Nephron progenitor cell (in vitro differentiated cells): ENCODE results near the gene KIAA0232.
A peak's percentile ranks its signal among the peaks of the same experiment; 100 is the strongest.

ENCODE experiments used
- DNase-seq: peaks from one replicate; pipeline ENCODE4 v3.0.0; 2021
- H3K27ac Mint-ChIP-seq: 2 replicates; pipeline ENCODE4 v1.8.0; 2021; ENCODE audit warnings: mild to moderate bottlenecking, moderate library complexity, mixed read lengths
- H3K27me3 Mint-ChIP-seq: 2 replicates; pipeline ENCODE4 v1.8.0; 2021; ENCODE audit warnings: mild to moderate bottlenecking, low read depth, mixed read lengths; ENCODE audit not compliant: poor library complexity
- H3K36me3 Mint-ChIP-seq: 2 replicates; pipeline ENCODE4 v1.8.0; 2021; ENCODE audit warnings: low read depth, mixed read lengths
- H3K4me1 Mint-ChIP-seq: 2 replicates; pipeline ENCODE4 v1.8.0; 2021; ENCODE audit warnings: mixed read lengths
- H3K4me3 Mint-ChIP-seq: 2 replicates; pipeline ENCODE4 v1.8.0; 2021; ENCODE audit warnings: mild to moderate bottlenecking, moderate library complexity, mixed read lengths
- H3K9me3 Mint-ChIP-seq: 2 replicates; pipeline ENCODE4 v1.8.0; 2021; ENCODE audit warnings: mild to moderate bottlenecking, moderate library complexity, mixed read lengths
- TF ChIP-seq, protein P1 (sequence below): fragments of 200-600 bp; sonication (generic); IDR thresholded peaks from 2 replicates; pipeline ENCODE4 v1.5.0; 2021; ENCODE audit warnings: antibody characterized with exemption

The KIAA0232 gene

GRCh38 chr4:6885953-6886557 lies 103.5 kb downstream of the KIAA0232 start:
- Mint-ChIP-seq H3K36me3 (peaks cover 38% of the 10 kb centered on the region), H3K4me1 (peaks cover 43% of the 10 kb centered on the region)

DNA sequence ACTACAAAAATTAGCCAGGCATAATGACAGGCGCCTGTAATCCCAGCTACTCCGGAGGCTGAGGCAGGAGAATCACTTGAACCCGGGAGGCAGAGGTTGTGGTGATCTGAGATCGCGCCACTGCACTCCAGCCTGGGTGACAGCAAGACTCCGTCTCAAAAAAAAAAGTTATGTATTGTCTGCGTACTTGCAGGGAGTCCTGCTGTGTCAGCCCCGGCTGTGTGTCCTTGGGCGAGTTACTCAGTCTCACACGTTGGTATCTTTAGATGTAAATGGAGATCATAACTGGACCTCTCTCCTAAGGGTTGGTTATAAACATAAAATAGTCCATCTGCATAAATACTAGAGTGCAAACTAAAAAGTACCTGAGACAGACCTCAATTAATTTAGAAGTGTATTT lies 104.4 kb downstream of the KIAA0232 start:
- Mint-ChIP-seq H3K27ac (no peak overlapping the region), H3K4me3 (no peak overlapping the region), H3K4me1 (peaks cover 47% of the 10 kb centered on the region), H3K36me3 (peaks cover 34% of the 10 kb centered on the region), H3K27me3 (peaks cover 5% of the 10 kb centered on the region), H3K9me3 (peaks cover 24% of the 10 kb centered on the region)
- TF ChIP-seq, protein P1, sequence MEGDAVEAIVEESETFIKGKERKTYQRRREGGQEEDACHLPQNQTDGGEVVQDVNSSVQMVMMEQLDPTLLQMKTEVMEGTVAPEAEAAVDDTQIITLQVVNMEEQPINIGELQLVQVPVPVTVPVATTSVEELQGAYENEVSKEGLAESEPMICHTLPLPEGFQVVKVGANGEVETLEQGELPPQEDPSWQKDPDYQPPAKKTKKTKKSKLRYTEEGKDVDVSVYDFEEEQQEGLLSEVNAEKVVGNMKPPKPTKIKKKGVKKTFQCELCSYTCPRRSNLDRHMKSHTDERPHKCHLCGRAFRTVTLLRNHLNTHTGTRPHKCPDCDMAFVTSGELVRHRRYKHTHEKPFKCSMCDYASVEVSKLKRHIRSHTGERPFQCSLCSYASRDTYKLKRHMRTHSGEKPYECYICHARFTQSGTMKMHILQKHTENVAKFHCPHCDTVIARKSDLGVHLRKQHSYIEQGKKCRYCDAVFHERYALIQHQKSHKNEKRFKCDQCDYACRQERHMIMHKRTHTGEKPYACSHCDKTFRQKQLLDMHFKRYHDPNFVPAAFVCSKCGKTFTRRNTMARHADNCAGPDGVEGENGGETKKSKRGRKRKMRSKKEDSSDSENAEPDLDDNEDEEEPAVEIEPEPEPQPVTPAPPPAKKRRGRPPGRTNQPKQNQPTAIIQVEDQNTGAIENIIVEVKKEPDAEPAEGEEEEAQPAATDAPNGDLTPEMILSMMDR: no peak
- DNase-seq: no peak

More at GRCh38 chr4:6885953-6886557, 103.5 kb downstream of the KIAA0232 start:
- TF ChIP-seq, protein P1: no peak
- H3K4me3 Mint-ChIP-seq: no peak overlapping the region
- peaks cover 16% of the 10 kb centered on the region for H3K9me3 Mint-ChIP-seq
- H3K27me3 Mint-ChIP-seq: peaks cover 5% of the 10 kb centered on the region
- no peak for DNase-seq
- H3K27ac Mint-ChIP-seq: peak overlapping the region; percentile 84

- Mint-ChIP-seq H3K27ac (no peak overlapping the region), H3K4me3 (no peak overlapping the region), H3K36me3 (peaks cover 27% of the 10 kb centered on the region), H3K27me3 (peaks cover 5% of the 10 kb centered on the region), H3K4me1 (peaks cover 56% of the 10 kb centered on the region), H3K9me3 (peaks cover 26% of the 10 kb centered on the region)
- DNase-seq: peak; percentile 73
- TF ChIP-seq, protein P1: no peak
These were observed 105.3 kb downstream of the KIAA0232 start for GRCh38 chr4:6887591-6888371.

DNA sequence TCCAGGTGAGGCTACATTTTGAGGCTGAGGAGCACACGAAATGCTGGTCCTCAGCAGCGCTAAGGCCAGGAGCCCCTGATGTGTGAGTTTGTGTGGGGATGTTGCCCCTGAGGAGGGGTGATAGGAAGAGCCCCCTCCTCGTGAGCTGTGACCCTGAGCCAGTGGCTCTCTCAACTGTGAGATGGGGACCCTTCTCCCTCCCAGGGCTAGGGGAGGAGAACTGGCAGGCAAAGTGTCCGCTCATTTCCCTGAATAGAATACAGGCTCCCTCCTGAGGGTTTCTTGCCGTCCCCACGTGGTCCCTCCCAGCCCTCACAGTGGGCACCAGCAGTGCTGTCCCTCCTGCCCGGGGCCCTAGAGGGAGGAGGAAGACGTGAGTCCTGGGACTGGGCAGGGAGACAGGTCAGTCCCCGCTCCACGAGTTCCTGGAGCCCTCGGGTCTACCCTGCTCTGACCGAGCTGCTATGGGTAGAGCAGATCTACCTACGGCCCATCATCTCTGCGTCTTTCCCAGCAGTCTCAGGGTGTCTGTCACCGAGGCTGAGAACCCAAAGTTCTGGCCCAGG lies 106.1 kb downstream of the KIAA0232 start:
- Mint-ChIP-seq H3K36me3 (peaks cover 20% of the 10 kb centered on the region), H3K27ac (no peak overlapping the region), H3K9me3 (peaks cover 26% of the 10 kb centered on the region), H3K27me3 (peaks cover 5% of the 10 kb centered on the region), H3K4me3 (no peak overlapping the region), H3K4me1 (peaks cover 62% of the 10 kb centered on the region)
- TF ChIP-seq, protein P1: no peak
- DNase-seq: no peak

DNA sequence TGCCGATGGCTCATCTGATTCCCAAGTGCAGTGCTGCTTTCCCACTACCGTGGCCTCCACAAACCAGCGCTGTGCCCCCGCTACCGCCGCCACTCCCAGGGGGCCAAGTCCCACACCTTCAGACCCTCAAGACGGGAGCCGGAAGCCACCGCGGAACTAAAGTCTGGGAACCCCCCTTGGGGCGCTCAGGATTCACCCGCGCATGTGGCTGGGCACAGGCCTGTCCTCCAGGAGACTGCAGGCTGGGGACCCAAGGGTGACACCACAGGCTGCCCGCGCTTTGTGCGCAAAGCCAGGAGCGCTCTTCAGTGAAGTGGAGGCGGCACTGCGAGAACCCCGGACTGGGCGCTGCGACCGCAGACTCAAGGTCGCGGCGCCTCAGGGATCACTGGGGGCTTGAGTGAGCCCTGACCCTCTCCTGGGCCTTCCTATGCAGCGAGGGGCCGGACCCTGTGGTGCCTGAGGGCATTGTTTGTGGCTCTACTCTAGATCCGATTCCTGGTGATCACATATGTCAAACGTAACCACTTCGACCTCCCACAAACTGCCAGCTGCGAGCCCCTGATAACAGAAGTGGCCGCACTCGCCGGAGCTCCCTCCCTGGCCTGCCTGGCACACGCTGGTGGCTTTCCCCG lies 106.7 kb downstream of the KIAA0232 start:
- Mint-ChIP-seq H3K4me3 (no peak overlapping the region), H3K4me1 (peaks cover 66% of the 10 kb centered on the region), H3K27ac (no peak overlapping the region), H3K36me3 (peaks cover 20% of the 10 kb centered on the region), H3K27me3 (peaks cover 5% of the 10 kb centered on the region), H3K9me3 (peaks cover 26% of the 10 kb centered on the region)
- no peak for DNase-seq
- TF ChIP-seq, protein P1: no peak
